Right cardiac atrium (tissue), 5 donors: ENCODE measurements around the gene AGBL1. TPM values are rescaled to one million over a fixed set of nuclear protein-coding genes. Genes with fewer than 3 reads are reported as not detected.

ENCODE experiments used
- ATAC-seq, 2 donors: fragments of 200-7000 bp; cut with Tn5 transposase; one replicate each; pipeline versions ENCODE4 v1.8.0 to v1.9.1; 2020; ENCODE audit warnings: moderate library complexity in 2 of 2, mild to moderate bottlenecking in 1 of 2
- DNase-seq, 3 donors: peaks; one replicate each; pipeline ENCODE4 v3.0.0-alpha.2; 2020
- H3K27ac ChIP-seq: one replicate; pipeline ENCODE4 v1.5.1; 2013; ENCODE audit warnings: mild to moderate bottlenecking, low read length, control low read depth, moderate library complexity
- H3K27me3 ChIP-seq: one replicate; pipeline ENCODE4 v1.6.1; 2013; ENCODE audit not compliant: control insufficient read depth, insufficient read depth
- H3K4me1 ChIP-seq: one replicate; pipeline ENCODE4 v1.6.1; 2013; ENCODE audit warnings: low read length; ENCODE audit not compliant: control insufficient read depth, insufficient read depth
- H3K4me3 ChIP-seq: one replicate; pipeline ENCODE4 v1.5.1; 2013; ENCODE audit warnings: low read length, control low read depth
- H3K9me3 ChIP-seq: one replicate; pipeline ENCODE4 v1.6.1; 2013; ENCODE audit warnings: low read length; ENCODE audit not compliant: control insufficient read depth
- WGBS: extraction: QIAGEN DNeasy Blood & Tissue Kit; methylation state at CpG from one replicate; pipeline ENCODE4 v1.1.7; 2013; 5-methylcytosine and 5-hydroxymethylcytosine counted together
- intact Hi-C, 4 donors: fragments of 100-400 bp; cut with DNase I; formaldehyde crosslinking; loops; one replicate each; pipeline versions ENCODE4 v1.11.0 to v1.14.0; 2022 to 2023
- polyA plus RNA-seq: library from polyadenylated mRNA; stranded (reverse); fragments of 200-250 nt; gene quantifications from one replicate; pipeline ENCODE4 v1.2.3, GENCODE V29; 2013
- total RNA-seq, 4 donors: library from RNA; stranded (reverse); fragmentation: NEBNext Ultra II Directional; extraction: Animal tissue kit (Norgen Biotek cat#: 25700); gene quantifications; one replicate each; pipeline ENCODE4 v1.2.1, GENCODE V29; 2021
- donor health status: healthy with polysubstance abuse.
- donor health status: DM: no; HTN: yes; CAD: no.
- donor health status: DM: no; HTN: no; CAD: no.
- donor health status: DM: no; HTN: yes; CAD: no; lungs with severe emphysema.
- donor health status: DM: yes; HTN: yes; CAD: no.

Gene AGBL1
- total and polyA plus RNA-seq, 5 donors, result not detected

- peak in 2 of 3 donors; percentile 29 to 70 for DNase-seq
- 56% methylated on average over 6 of the region's 6 CpGs for WGBS
- ATAC-seq, result no peak
- intact Hi-C loops, result no loop called here
- no peak overlapping the region for H3K4me3 ChIP-seq
- no peaks in the 10 kb centered on the region for H3K27me3 ChIP-seq
- no peaks in the 10 kb centered on the region for H3K9me3 ChIP-seq
- no peak overlapping the region for H3K27ac ChIP-seq
- H3K4me1 ChIP-seq, result no peaks in the 10 kb centered on the region
Observed at GRCh38 chr15:86743283-86743903, 663.7 kb downstream of the AGBL1 start.

- Histone ChIP-seq H3K4me1 (no peaks in the 10 kb centered on the region), H3K9me3 (no peaks in the 10 kb centered on the region), H3K27ac (no peak overlapping the region), H3K4me3 (no peak overlapping the region), H3K27me3 (no peaks in the 10 kb centered on the region)
- WGBS, result 63% methylated on average over 7 of the region's 7 CpGs
- intact Hi-C loops, result no loop called here
- no peak for ATAC-seq
- DNase-seq, result no peak
Observed at GRCh38 chr15:86744198-86744780, 664.6 kb downstream of the AGBL1 start.

- Histone ChIP-seq H3K9me3 (no peaks in the 10 kb centered on the region), H3K4me1 (no peaks in the 10 kb centered on the region), H3K4me3 (no peak overlapping the region), H3K27ac (no peak overlapping the region), H3K27me3 (no peaks in the 10 kb centered on the region)
- WGBS, result 60% methylated on average over 1 of the region's 1 CpG
- ATAC-seq (no peak), DNase-seq (no peak)
- intact Hi-C loops, result no loop called here
Observed at GRCh38 chr15:86751116-86751515, 671.4 kb downstream of the AGBL1 start.

- no peaks in the 10 kb centered on the region for H3K27me3 ChIP-seq
- no peak overlapping the region for H3K4me3 ChIP-seq
- 51% methylated on average over 3 of the region's 3 CpGs for WGBS
- no peaks in the 10 kb centered on the region for H3K4me1 ChIP-seq
- intact Hi-C loops, result no loop called here
- no peak overlapping the region for H3K27ac ChIP-seq
- ATAC-seq (no peak), DNase-seq (no peak)
- no peaks in the 10 kb centered on the region for H3K9me3 ChIP-seq
Observed at GRCh38 chr15:86754846-86755245, 675.2 kb downstream of the AGBL1 start.

- no peaks in the 10 kb centered on the region for H3K27me3 ChIP-seq
- H3K4me3 ChIP-seq, result no peak overlapping the region
- no peaks in the 10 kb centered on the region for H3K9me3 ChIP-seq
- WGBS, result 90% methylated on average over 3 of the region's 3 CpGs
- H3K27ac ChIP-seq, result no peak overlapping the region
- DNase-seq, result no peak
- ATAC-seq, result no peak
- intact Hi-C loops, result no loop called here
- no peaks in the 10 kb centered on the region for H3K4me1 ChIP-seq
Observed at GRCh38 chr15:86756688-86757087, 677.0 kb downstream of the AGBL1 start.

GRCh38 chr15:86759800-86760523 lies 680.3 kb downstream of the AGBL1 start:
- H3K27me3 ChIP-seq, result no peaks in the 10 kb centered on the region
- no peak overlapping the region for H3K27ac ChIP-seq
- DNase-seq (no peak), ATAC-seq (no peak)
- no peaks in the 10 kb centered on the region for H3K4me1 ChIP-seq
- intact Hi-C loops, result no loop called here
- no peak overlapping the region for H3K4me3 ChIP-seq
- no peaks in the 10 kb centered on the region for H3K9me3 ChIP-seq
- WGBS, result 56% methylated on average over 5 of the region's 5 CpGs

- no peaks in the 10 kb centered on the region for H3K4me1 ChIP-seq
- intact Hi-C loops, result no loop called here
- 55% methylated on average over 2 of the region's 2 CpGs for WGBS
- DNase-seq (no peak), ATAC-seq (no peak)
- H3K27ac ChIP-seq, result no peak overlapping the region
- no peak overlapping the region for H3K4me3 ChIP-seq
- no peaks in the 10 kb centered on the region for H3K27me3 ChIP-seq
- no peaks in the 10 kb centered on the region for H3K9me3 ChIP-seq
Observed at GRCh38 chr15:86762874-86763273, 683.2 kb downstream of the AGBL1 start.

- ATAC-seq (no peak), DNase-seq (no peak)
- no peaks in the 10 kb centered on the region for H3K9me3 ChIP-seq
- H3K4me3 ChIP-seq, result no peak overlapping the region
- WGBS, result 46% methylated on average over 3 of the region's 3 CpGs
- H3K27ac ChIP-seq, result no peak overlapping the region
- H3K4me1 ChIP-seq, result no peaks in the 10 kb centered on the region
- intact Hi-C loops, result no loop called here
- no peaks in the 10 kb centered on the region for H3K27me3 ChIP-seq
Observed at GRCh38 chr15:86764021-86764420, 684.4 kb downstream of the AGBL1 start.

- H3K27me3 ChIP-seq, result no peaks in the 10 kb centered on the region
- DNase-seq (no peak), ATAC-seq (no peak)
- H3K9me3 ChIP-seq, result no peaks in the 10 kb centered on the region
- intact Hi-C loops, result no loop called here
- no peaks in the 10 kb centered on the region for H3K4me1 ChIP-seq
- no peak overlapping the region for H3K4me3 ChIP-seq
- 74% methylated on average over 5 of the region's 5 CpGs for WGBS
- no peak overlapping the region for H3K27ac ChIP-seq
Observed at GRCh38 chr15:86765281-86765680, 685.6 kb downstream of the AGBL1 start.

GRCh38 chr15:86772369-86773059 lies 692.8 kb downstream of the AGBL1 start:
- ATAC-seq (no peak), DNase-seq (no peak)
- WGBS, result 47% methylated on average over 3 of the region's 3 CpGs
- Histone ChIP-seq H3K4me3 (no peak overlapping the region), H3K27ac (no peak overlapping the region), H3K4me1 (peaks cover 2% of the 10 kb centered on the region), H3K9me3 (no peaks in the 10 kb centered on the region), H3K27me3 (no peaks in the 10 kb centered on the region)
- intact Hi-C loops, result no loop called here

GRCh38 chr15:86773736-86774135 lies 694.1 kb downstream of the AGBL1 start:
- H3K9me3 ChIP-seq, result no peaks in the 10 kb centered on the region
- ATAC-seq (no peak), DNase-seq (no peak)
- intact Hi-C loops, result no loop called here
- no peak overlapping the region for H3K27ac ChIP-seq
- H3K4me1 ChIP-seq, result peaks cover 2% of the 10 kb centered on the region
- no peaks in the 10 kb centered on the region for H3K27me3 ChIP-seq
- 85% methylated on average over 1 of the region's 1 CpG for WGBS
- no peak overlapping the region for H3K4me3 ChIP-seq
